ENCODE measurements around the gene TRIM21. TPM values are rescaled to one million over a fixed set of nuclear protein-coding genes. Genes with fewer than 3 reads are reported as not detected.
"Not testable (repeated sequence)": the region's sequence is repeated elsewhere in the genome, so short reads cannot be mapped to it uniquely, and the experiment has no call there.

TRIM21 gene
- 10 to 100 TPM in 1 of 2 donors, 1 to 10 TPM in 1; 9.7 to 11.0 TPM for total RNA-seq
- long read RNA-seq, transcript TRIM21-201 (7 exons, 1,924 nt), result major isoform, 8 of 12 reads
- long read RNA-seq, partial matches to known transcripts, result 3 of 12 reads
- long read RNA-seq, other reads (novel, unspliced or antisense), result 1 of 12 reads

- DNase-seq (peak; percentile 86), ATAC-seq (peak; percentile 100)
- intact Hi-C loops (cut with DNase I), result loop anchor here in 1 of 2 donors (5.0 kb wide), 1 partner anchor 201 kb away; no protein-coding TSS in a partner anchor
Observed at GRCh38 chr11:4393209-4393857, at the start of gene TRIM21. TRIM21 (minus strand) TSS chr11:4393702; CDS start chr11:4390409, 3,293 bp downstream.

GRCh38 chr11:4441515-4441914 is 48.0 kb upstream of the TRIM21 start:
- DNase-seq, result no peak
- intact Hi-C loops (cut with DNase I), result no loop called here
- ATAC-seq, result no peak

GRCh38 chr11:4436411-4436810 is 42.9 kb upstream of the TRIM21 start:
- ATAC-seq (no peak), DNase-seq (no peak)
- intact Hi-C loops (cut with DNase I), result no loop called here

- ATAC-seq (no peak), DNase-seq (no peak)
- intact Hi-C loops (cut with DNase I), result no loop called here
Observed at GRCh38 chr11:4433856-4434255, 40.4 kb upstream of the TRIM21 start.

- no peak for DNase-seq
- intact Hi-C loops (cut with DNase I), result no loop called here
- ATAC-seq, result no peak
Observed at GRCh38 chr11:4430051-4430450, 36.5 kb upstream of the TRIM21 start.

GRCh38 chr11:4418403-4418802 is 24.9 kb upstream of the TRIM21 start:
- ATAC-seq (no peak), DNase-seq (no peak)

GRCh38 chr11:4416816-4417215 is 23.3 kb upstream of the TRIM21 start:
- DNase-seq (no peak), ATAC-seq (no peak)
- intact Hi-C loops (cut with DNase I), result no loop called here

More at GRCh38 chr11:4418403-4418802, 24.9 kb upstream of the TRIM21 start:
- intact Hi-C loops (cut with DNase I), result no loop called here

- ATAC-seq, result no peak
Observed at GRCh38 chr11:4416306-4416705, 22.8 kb upstream of the TRIM21 start.

GRCh38 chr11:4406206-4406605 is 12.7 kb upstream of the TRIM21 start:
- intact Hi-C loops (cut with DNase I); ATAC-seq; DNase-seq: not testable (repeated sequence)

More at GRCh38 chr11:4416306-4416705, 22.8 kb upstream of the TRIM21 start:
- DNase-seq, result no peak
- intact Hi-C loops (cut with DNase I), result no loop called here

GRCh38 chr11:4393858-4394223 is 339 bp upstream of the TRIM21 start:
- ATAC-seq (no peak), DNase-seq (no peak)
- intact Hi-C loops (cut with DNase I), result loop anchor here in 1 of 2 donors (5.0 kb wide), 1 partner anchor 202 kb away; no protein-coding TSS in a partner anchor

- intact Hi-C loops (cut with DNase I), result no loop called here
- ATAC-seq, result no peak
- no peak for DNase-seq
Observed at GRCh38 chr11:4388221-4388620, 5.3 kb downstream of the TRIM21 start.

- intact Hi-C loops (cut with DNase I), result no loop called here
- ATAC-seq (no peak), DNase-seq (no peak)
Observed at GRCh38 chr11:4385978-4386740, 7.3 kb downstream of the TRIM21 start.

GRCh38 chr11:4381901-4382300 is 11.6 kb downstream of the TRIM21 start:
- intact Hi-C loops (cut with DNase I), result no loop called here
- DNase-seq, result no peak
- ATAC-seq, result no peak

GRCh38 chr11:4375431-4376140 is 17.9 kb downstream of the TRIM21 start:
- DNase-seq (no peak), ATAC-seq (no peak)
- intact Hi-C loops (cut with DNase I), result no loop called here

- DNase-seq (no peak), ATAC-seq (no peak)
- intact Hi-C loops (cut with DNase I), result no loop called here
Observed at GRCh38 chr11:4370166-4370565, 23.3 kb downstream of the TRIM21 start.

GRCh38 chr11:4368286-4368685 is 25.2 kb downstream of the TRIM21 start, which contains the start of gene OR52B4:
OR52B4 (minus strand) TSS chr11:4368386; CDS start chr11:4368295, 91 bp downstream.
- intact Hi-C loops (cut with DNase I), result no loop called here
- no peak for DNase-seq
- ATAC-seq, result no peak

GRCh38 chr11:4348142-4348541 is 45.4 kb downstream of the TRIM21 start:
- DNase-seq; ATAC-seq; intact Hi-C loops (cut with DNase I): not testable (repeated sequence)

GRCh38 chr11:4345366-4345765 is 48.1 kb downstream of the TRIM21 start:
- DNase-seq; intact Hi-C loops (cut with DNase I); ATAC-seq: not testable (repeated sequence)
